ENCODE measurements around the gene GYG1. TPM values are rescaled to one million over a fixed set of nuclear protein-coding genes. Genes with fewer than 3 reads are reported as not detected.

Gene GYG1
- total RNA-seq (2014; rRNA removed; shearing (Covaris generic)): 32.6 and 33.5 TPM in 2 replicates

GRCh38 chr3:148991219-148992026 is at the start of gene GYG1:
TSS of gene GYG1 (plus strand) at chr3:148991540. CDS start at chr3:148991641, 101 bp downstream.
- no peaks in the 10 kb centered on the region; the same call in 1 of the 2 replicates for H3K9me3 ChIP-seq (replicated peaks)
- H3K27ac ChIP-seq: peak within 1 kb of the TSS; percentile 84
- DNase-seq: peak; percentile 82 to 84
- no peaks in the 10 kb centered on the region for H3K27me3 ChIP-seq
- H3K36me3 ChIP-seq: no peaks in the 10 kb centered on the region; the same call in 1 of the 2 replicates
- H3K4me1 ChIP-seq: peaks cover 9% of the 10 kb centered on the region
- peak within 1 kb of the TSS; percentile 92 for H3K4me3 ChIP-seq

- Histone ChIP-seq H3K4me1 (peaks cover 7% of the 10 kb centered on the region; the same call in 1 of the 2 replicates), H3K27ac (no peak overlapping the region), H3K4me3 (no peak overlapping the region), H3K9me3 (replicated peaks) (no peaks in the 10 kb centered on the region), H3K27me3 (no peaks in the 10 kb centered on the region), H3K36me3 (no peaks in the 10 kb centered on the region)
- peak; percentile 25 to 81 for DNase-seq
These were observed 47.7 kb upstream of the GYG1 start for GRCh38 chr3:148943506-148944205.

- no peaks in the 10 kb centered on the region for H3K9me3 ChIP-seq (replicated peaks)
- no peaks in the 10 kb centered on the region for H3K27me3 ChIP-seq
- H3K4me3 ChIP-seq: no peak overlapping the region
- peaks cover 7% of the 10 kb centered on the region; the same call in 1 of the 2 replicates for H3K4me1 ChIP-seq
- no peaks in the 10 kb centered on the region for H3K36me3 ChIP-seq
- DNase-seq: no peak
- H3K27ac ChIP-seq: no peak overlapping the region
These were observed 46.2 kb upstream of the GYG1 start for GRCh38 chr3:148945116-148945515.

GRCh38 chr3:148948913-148949657 is 42.3 kb upstream of the GYG1 start:
- Histone ChIP-seq H3K4me1 (no peaks in the 10 kb centered on the region), H3K27ac (no peak overlapping the region)
- no peak for DNase-seq

GRCh38 chr3:148950806-148951205 is 40.5 kb upstream of the GYG1 start:
- no peak for DNase-seq

More at GRCh38 chr3:148948913-148949657, 42.3 kb upstream of the GYG1 start:
- no peak overlapping the region for H3K4me3 ChIP-seq
- no peaks in the 10 kb centered on the region for H3K36me3 ChIP-seq
- no peaks in the 10 kb centered on the region for H3K9me3 ChIP-seq (replicated peaks)
- H3K27me3 ChIP-seq: no peaks in the 10 kb centered on the region

GRCh38 chr3:148951599-148952361 is 39.6 kb upstream of the GYG1 start:
- no peaks in the 10 kb centered on the region for H3K36me3 ChIP-seq
- H3K4me1 ChIP-seq: no peaks in the 10 kb centered on the region
- no peaks in the 10 kb centered on the region for H3K27me3 ChIP-seq
- H3K4me3 ChIP-seq: no peak overlapping the region
- DNase-seq: no peak
- no peak overlapping the region for H3K27ac ChIP-seq
- H3K9me3 ChIP-seq (replicated peaks): no peaks in the 10 kb centered on the region

More at GRCh38 chr3:148950806-148951205, 40.5 kb upstream of the GYG1 start:
- Histone ChIP-seq H3K36me3 (no peaks in the 10 kb centered on the region), H3K4me1 (no peaks in the 10 kb centered on the region), H3K27me3 (no peaks in the 10 kb centered on the region), H3K27ac (no peak overlapping the region), H3K4me3 (no peak overlapping the region), H3K9me3 (replicated peaks) (no peaks in the 10 kb centered on the region)

GRCh38 chr3:148953094-148953493 is 38.2 kb upstream of the GYG1 start:
- no peaks in the 10 kb centered on the region for H3K27me3 ChIP-seq
- H3K36me3 ChIP-seq: no peaks in the 10 kb centered on the region
- no peaks in the 10 kb centered on the region for H3K4me1 ChIP-seq
- H3K9me3 ChIP-seq (replicated peaks): no peaks in the 10 kb centered on the region
- H3K4me3 ChIP-seq: no peak overlapping the region
- no peak for DNase-seq
- no peak overlapping the region for H3K27ac ChIP-seq

GRCh38 chr3:148954981-148955380 is 36.4 kb upstream of the GYG1 start:
- H3K4me3 ChIP-seq: peak overlapping the region; percentile 29; the same call in 1 of the 2 replicates
- no peaks in the 10 kb centered on the region for H3K4me1 ChIP-seq
- no peak for DNase-seq
- no peaks in the 10 kb centered on the region for H3K9me3 ChIP-seq (replicated peaks)
- no peaks in the 10 kb centered on the region for H3K36me3 ChIP-seq
- H3K27ac ChIP-seq: no peak overlapping the region
- H3K27me3 ChIP-seq: no peaks in the 10 kb centered on the region

- Histone ChIP-seq H3K4me3 (peak overlapping the region; percentile 29; the same call in 1 of the 2 replicates), H3K36me3 (no peaks in the 10 kb centered on the region), H3K27me3 (no peaks in the 10 kb centered on the region), H3K9me3 (replicated peaks) (no peaks in the 10 kb centered on the region), H3K27ac (no peak overlapping the region), H3K4me1 (no peaks in the 10 kb centered on the region)
- DNase-seq: peak; percentile 44 to 77
These were observed 35.6 kb upstream of the GYG1 start for GRCh38 chr3:148955544-148956346.

GRCh38 chr3:148957586-148957985 is 33.8 kb upstream of the GYG1 start:
- Histone ChIP-seq H3K9me3 (replicated peaks) (no peaks in the 10 kb centered on the region), H3K27ac (no peak overlapping the region), H3K4me3 (no peak overlapping the region), H3K27me3 (no peaks in the 10 kb centered on the region), H3K36me3 (no peaks in the 10 kb centered on the region), H3K4me1 (no peaks in the 10 kb centered on the region)
- peak in 1 of 2 experiments; percentile 44 for DNase-seq

- Histone ChIP-seq H3K36me3 (no peaks in the 10 kb centered on the region), H3K4me3 (no peak overlapping the region), H3K4me1 (no peaks in the 10 kb centered on the region), H3K9me3 (replicated peaks) (no peaks in the 10 kb centered on the region), H3K27ac (no peak overlapping the region), H3K27me3 (no peaks in the 10 kb centered on the region)
- no peak for DNase-seq
These were observed 32.6 kb upstream of the GYG1 start for GRCh38 chr3:148958696-148959095.

GRCh38 chr3:148962513-148962912 is 28.8 kb upstream of the GYG1 start:
- no peaks in the 10 kb centered on the region for H3K27me3 ChIP-seq
- DNase-seq: peak; percentile 37 to 56
- no peaks in the 10 kb centered on the region for H3K4me1 ChIP-seq
- no peak overlapping the region for H3K27ac ChIP-seq
- no peaks in the 10 kb centered on the region for H3K9me3 ChIP-seq (replicated peaks)
- no peaks in the 10 kb centered on the region for H3K36me3 ChIP-seq
- no peak overlapping the region for H3K4me3 ChIP-seq

GRCh38 chr3:148964809-148965208 is 26.5 kb upstream of the GYG1 start:
- no peak overlapping the region for H3K4me3 ChIP-seq
- no peak overlapping the region for H3K27ac ChIP-seq
- H3K27me3 ChIP-seq: no peaks in the 10 kb centered on the region
- no peak for DNase-seq
- no peaks in the 10 kb centered on the region for H3K36me3 ChIP-seq
- H3K9me3 ChIP-seq (replicated peaks): no peaks in the 10 kb centered on the region
- H3K4me1 ChIP-seq: no peaks in the 10 kb centered on the region
